HG03175 (cell line): Measurements from ENCODE around the gene KIF11.
"Not testable (repeated sequence)": the region's sequence is repeated elsewhere in the genome, so short reads cannot be mapped to it uniquely, and the experiment has no call there.

Experiments used
- ATAC-seq: cut with Tn5 transposase; IDR thresholded peaks from one replicate; pipeline ENCODE4 v1.9.1; 2021; ENCODE audit warnings: mild to moderate bottlenecking, moderate library complexity; ENCODE audit not compliant: unreplicated experiment

Gene KIF11

GRCh38 chr10:92592761-92593618 is at the start of gene KIF11:
TSS of gene KIF11 (plus strand) at chr10:92593130. CDS start at chr10:92593376, 246 bp downstream.
- ATAC-seq, result peak; percentile 75

- no peak for ATAC-seq
Measured at GRCh38 chr10:92544296-92544695, 48.6 kb upstream of the KIF11 start.

- no peak for ATAC-seq
Measured at GRCh38 chr10:92545556-92545955, 47.4 kb upstream of the KIF11 start.

GRCh38 chr10:92547676-92548075 is 45.3 kb upstream of the KIF11 start:
- no peak for ATAC-seq

GRCh38 chr10:92550924-92551323 is 42.0 kb upstream of the KIF11 start:
- no peak for ATAC-seq

- no peak for ATAC-seq
Measured at GRCh38 chr10:92552310-92552709, 40.6 kb upstream of the KIF11 start.

GRCh38 chr10:92553959-92554358 is 39.0 kb upstream of the KIF11 start:
- ATAC-seq, result no peak

GRCh38 chr10:92559046-92559445 is 33.9 kb upstream of the KIF11 start:
- ATAC-seq, result no peak

- ATAC-seq, result no peak
Measured at GRCh38 chr10:92562424-92562823, 30.5 kb upstream of the KIF11 start.

GRCh38 chr10:92567952-92568600 is 24.9 kb upstream of the KIF11 start:
- no peak for ATAC-seq

- no peak for ATAC-seq
Measured at GRCh38 chr10:92569071-92569470, 23.9 kb upstream of the KIF11 start.

- ATAC-seq, result not testable (repeated sequence)
Measured at GRCh38 chr10:92569663-92570062, 23.3 kb upstream of the KIF11 start.

GRCh38 chr10:92571649-92572048 is 21.3 kb upstream of the KIF11 start:
- no peak for ATAC-seq

GRCh38 chr10:92572362-92573090 is 20.4 kb upstream of the KIF11 start:
- ATAC-seq, result no peak

GRCh38 chr10:92573091-92573797 is 19.7 kb upstream of the KIF11 start:
- peak; percentile 32 for ATAC-seq

- peak; percentile 77 for ATAC-seq
Measured at GRCh38 chr10:92573798-92574547, 19.0 kb upstream of the KIF11 start, which contains the start of gene IDE. TSS of gene IDE (minus strand) at chr10:92574093. CDS start at chr10:92574019, 74 bp downstream.

GRCh38 chr10:92574548-92575261 is 18.2 kb upstream of the KIF11 start:
- ATAC-seq, result peak; percentile 19

- no peak for ATAC-seq
Measured at GRCh38 chr10:92575961-92576360, 17.0 kb upstream of the KIF11 start.

GRCh38 chr10:92582347-92582746 is 10.6 kb upstream of the KIF11 start:
- ATAC-seq, result not testable (repeated sequence)
